Activated CD8-positive, alpha-beta T cell treated with anti-CD3 and anti-CD28 coated beads for 36 hours (primary cell): Measurements from ENCODE around the gene WEE2. TPM values are rescaled to one million over a fixed set of nuclear protein-coding genes. Genes with fewer than 3 reads are reported as not detected.

Source experiments
- ATAC-seq: fragments of 200-7000 bp; cut with Tn5 transposase; one replicate; pipeline ENCODE4 v1.10.0; 2021; ENCODE audit warnings: mild to moderate bottlenecking, moderate library complexity
- CTCF ChIA-PET: fragments of 350-600 bp; sonication (Branson Sonifier 250); formaldehyde crosslinking; loops from one replicate; lab custom pipeline; 2021; ENCODE audit warnings: antibody characterized with exemption; lab: Charles Lee
- POLR2A ChIA-PET: fragments of 350-600 bp; sonication (Branson Sonifier 250); formaldehyde crosslinking; loops from one replicate; lab custom pipeline; 2021; ENCODE audit warnings: antibody characterized with exemption; lab: Charles Lee
- DNase-seq: peaks from one replicate; pipeline ENCODE4 v3.0.0-alpha.2; 2020
- H3K27ac Mint-ChIP-seq: one replicate; pipeline ENCODE4 v1.8.0; 2021; ENCODE audit warnings: mild to moderate bottlenecking, mixed read lengths
- H3K27me3 Mint-ChIP-seq: one replicate; pipeline ENCODE4 v1.8.0; 2021; ENCODE audit warnings: mixed read lengths
- H3K36me3 Mint-ChIP-seq: one replicate; pipeline ENCODE4 v1.8.0; 2021; ENCODE audit warnings: low read depth, mixed read lengths
- H3K4me1 Mint-ChIP-seq: one replicate; pipeline ENCODE4 v1.8.0; 2021; ENCODE audit warnings: low read depth, mixed read lengths
- H3K4me3 Mint-ChIP-seq: one replicate; pipeline ENCODE4 v1.8.0; 2021; ENCODE audit warnings: mild to moderate bottlenecking, moderate library complexity, mixed read lengths
- H3K9me3 Mint-ChIP-seq: one replicate; pipeline ENCODE4 v1.8.0; 2021; ENCODE audit warnings: mixed read lengths
- CTCF ChIP-seq: fragments of 200-600 bp; IDR thresholded peaks from one replicate; pipeline ENCODE4 v1.8.0; 2022; ENCODE audit warnings: antibody characterized with exemption, mild to moderate bottlenecking
- intact Hi-C: fragments of 100-400 bp; cut with micrococcal nuclease; formaldehyde crosslinking; loops from one replicate; pipeline ENCODE4 v1.10.0; 2022
- total RNA-seq, 2 experiments: library from RNA; stranded (reverse); gene quantifications; one replicate each; pipeline ENCODE4 v1.2.3, GENCODE V29; 2021

WEE2 gene
- total RNA-seq, 2 experiments from 2014 or later, result not detected

- ChIA-PET CTCF (interaction anchor here (4.5 kb wide), 1 partner anchor 50 kb away, joined by 23 read pairs; no protein-coding TSS in a partner anchor), POLR2A (no interaction called here)
- H3K27ac Mint-ChIP-seq, result no peak overlapping the region
- no peaks in the 10 kb centered on the region for H3K9me3 Mint-ChIP-seq
- TF ChIP-seq CTCF, result no peak
- DNase-seq (no peak), ATAC-seq (no peak)
- H3K4me3 Mint-ChIP-seq, result no peak overlapping the region
- H3K36me3 Mint-ChIP-seq, result peaks cover 2% of the 10 kb centered on the region
- intact Hi-C loops, result no loop called here
- peaks cover 2% of the 10 kb centered on the region for H3K27me3 Mint-ChIP-seq
- peaks cover 22% of the 10 kb centered on the region for H3K4me1 Mint-ChIP-seq
These were observed 4.0 kb upstream of the WEE2 start for GRCh38 chr7:141704112-141704511.

- Mint-ChIP-seq H3K36me3 (peaks cover 2% of the 10 kb centered on the region), H3K4me1 (peaks cover 17% of the 10 kb centered on the region), H3K27ac (no peak overlapping the region), H3K27me3 (peaks cover 2% of the 10 kb centered on the region), H3K4me3 (no peak overlapping the region), H3K9me3 (no peaks in the 10 kb centered on the region)
- ChIA-PET CTCF (interaction anchor here (0.7 kb wide), 1 partner anchor 50 kb away, joined by 3 read pairs; no protein-coding TSS in a partner anchor), POLR2A (interaction anchor here (0.8 to 1.1 kb wide), 3 partner anchors 33 to 112 kb away, joined by 3 read pairs; partner anchors contain the start of gene SSBP1)
- no peak for TF ChIP-seq CTCF
- no peak for DNase-seq
- intact Hi-C loops, result no loop called here
- no peak for ATAC-seq
These were observed 3.4 kb upstream of the WEE2 start for GRCh38 chr7:141704741-141705140.

GRCh38 chr7:141706239-141707064, 1.7 kb upstream of the WEE2 start:
- H3K36me3 Mint-ChIP-seq, result no peaks in the 10 kb centered on the region
- no peak overlapping the region for H3K4me3 Mint-ChIP-seq
- no peak for DNase-seq
- peaks cover 6% of the 10 kb centered on the region for H3K4me1 Mint-ChIP-seq
- ChIA-PET POLR2A (interaction anchor here (0.9 kb wide), 1 partner anchor 32 kb away, joined by 5 read pairs; the partner anchor contains the start of gene SSBP1), CTCF (interaction anchor here (3.1 kb wide), 1 partner anchor 52 kb away, joined by 17 read pairs; no protein-coding TSS in a partner anchor)
- ATAC-seq, result no peak
- H3K27me3 Mint-ChIP-seq, result peaks cover 2% of the 10 kb centered on the region
- TF ChIP-seq CTCF, result no peak
- H3K9me3 Mint-ChIP-seq, result no peaks in the 10 kb centered on the region
- no peak overlapping the region for H3K27ac Mint-ChIP-seq
- intact Hi-C loops, result no loop called here

GRCh38 chr7:141709318-141709717, 1.2 kb downstream of the WEE2 start:
- H3K4me3 Mint-ChIP-seq, result no peak overlapping the region
- H3K36me3 Mint-ChIP-seq, result no peaks in the 10 kb centered on the region
- intact Hi-C loops, result no loop called here
- H3K27ac Mint-ChIP-seq, result no peak overlapping the region
- ChIA-PET POLR2A (interaction anchor here (0.8 to 1.3 kb wide), 2 partner anchors 12 to 45 kb away, joined by 3 read pairs; no protein-coding TSS in a partner anchor), CTCF (interaction anchor here (1.3 to 3.1 kb wide), 5 partner anchors 10 to 55 kb away, joined by 3 to 17 read pairs (median 4); partner anchors contain the start of gene SSBP1)
- TF ChIP-seq CTCF, result no peak
- no peaks in the 10 kb centered on the region for H3K9me3 Mint-ChIP-seq
- ATAC-seq (no peak), DNase-seq (no peak)
- no peaks in the 10 kb centered on the region for H3K27me3 Mint-ChIP-seq
- peaks cover 3% of the 10 kb centered on the region for H3K4me1 Mint-ChIP-seq
